Testis (tissue), 3 donors: ENCODE data around the gene EP400. TPM values are rescaled to one million over a fixed set of nuclear protein-coding genes. Genes with fewer than 3 reads are reported as not detected.

ENCODE experiments used
- DNase-seq: peaks from one replicate; pipeline ENCODE4 v3.0.0-alpha.2; 2019
- H3K27ac ChIP-seq, 2 donors: fragments of 200-600 bp; sonication (generic); one replicate each; pipeline ENCODE4 v1.5.1; 2019
- H3K27me3 ChIP-seq: fragments of 200-600 bp; sonication (generic); one replicate; pipeline ENCODE4 v1.5.1; 2019
- H3K36me3 ChIP-seq: fragments of 200-600 bp; sonication (generic); one replicate; pipeline ENCODE4 v1.5.1; 2017; ENCODE audit warnings: low read depth; ENCODE audit errors: missing control alignments
- H3K4me1 ChIP-seq: fragments of 200-600 bp; sonication (generic); one replicate; pipeline ENCODE4 v1.5.1; 2019
- H3K4me3 ChIP-seq, 2 donors: fragments of 200-600 bp; sonication (generic); one replicate each; pipeline ENCODE4 v1.5.1; 2017 to 2019
- H3K9me3 ChIP-seq: fragments of 200-600 bp; sonication (generic); one replicate; pipeline ENCODE4 v1.5.1; 2017
- POLR2A ChIP-seq: fragments of 450-650 bp; IDR thresholded peaks from one replicate; pipeline ENCODE4 v1.6.1; 2017; ENCODE audit warnings: antibody characterized with exemption, mild to moderate bottlenecking, moderate library complexity
- WGBS, 2 donors: methylation state at CpG; one replicate each; pipeline ENCODE4 v1.1.5; 2018; 5-methylcytosine and 5-hydroxymethylcytosine counted together
- intact Hi-C: fragments of 100-400 bp; cut with DNase I; formaldehyde crosslinking; loops from one replicate; pipeline ENCODE4 v1.15.1; 2023; ENCODE audit warnings: low total_unique reads
- polyA plus RNA-seq: library from polyadenylated mRNA; stranded (reverse); fragments of 350-450 nt; fragmentation: Illumina TruSeq; extraction: RNeasy Lipid Tissue Mini Kit (QIAGEN cat#74804); gene quantifications from one replicate; pipeline ENCODE4 v1.2.3, GENCODE V29; 2014; ENCODE audit warnings: low read depth, low replicate concordance; ENCODE audit not compliant: insufficient read depth
- total RNA-seq, 2 donors: library from RNA; depleted of rRNA; stranded (reverse); fragments of >200 nt; gene quantifications; one replicate each; pipeline ENCODE4 v1.2.3, GENCODE V29; 2016
- TF ChIP-seq, protein P1 (sequence below), 3 experiments: fragments of 450-650 bp in 2 of 3; fragments of 200-600 bp in 1 of 3; sonication (generic) in 1 of 3; IDR thresholded peaks; one replicate each; pipeline ENCODE4 v1.5.1; 2016 to 2019; ENCODE audit warnings: antibody characterized with exemption in 3 of 3, mild to moderate bottlenecking in 2 of 3, moderate library complexity in 1 of 3

Gene EP400
- total and polyA plus RNA-seq, 3 donors from 2014 or later, result 44.2 to 83.0 (median 69.4) TPM

GRCh38 chr12:132030367-132031038 is 80.8 kb downstream of the EP400 start:
- 91 to 94% methylated on average over 11 of the region's 11 CpGs for WGBS, 2 donors
- Histone ChIP-seq H3K27me3 (no peaks in the 10 kb centered on the region), H3K9me3 (no peaks in the 10 kb centered on the region), H3K27ac (no peak overlapping the region), H3K4me3 (no peak overlapping the region), H3K36me3 (no peaks in the 10 kb centered on the region), H3K4me1 (peaks cover 7% of the 10 kb centered on the region)
- TF ChIP-seq POLR2A, result no peak
- TF ChIP-seq, protein P1, sequence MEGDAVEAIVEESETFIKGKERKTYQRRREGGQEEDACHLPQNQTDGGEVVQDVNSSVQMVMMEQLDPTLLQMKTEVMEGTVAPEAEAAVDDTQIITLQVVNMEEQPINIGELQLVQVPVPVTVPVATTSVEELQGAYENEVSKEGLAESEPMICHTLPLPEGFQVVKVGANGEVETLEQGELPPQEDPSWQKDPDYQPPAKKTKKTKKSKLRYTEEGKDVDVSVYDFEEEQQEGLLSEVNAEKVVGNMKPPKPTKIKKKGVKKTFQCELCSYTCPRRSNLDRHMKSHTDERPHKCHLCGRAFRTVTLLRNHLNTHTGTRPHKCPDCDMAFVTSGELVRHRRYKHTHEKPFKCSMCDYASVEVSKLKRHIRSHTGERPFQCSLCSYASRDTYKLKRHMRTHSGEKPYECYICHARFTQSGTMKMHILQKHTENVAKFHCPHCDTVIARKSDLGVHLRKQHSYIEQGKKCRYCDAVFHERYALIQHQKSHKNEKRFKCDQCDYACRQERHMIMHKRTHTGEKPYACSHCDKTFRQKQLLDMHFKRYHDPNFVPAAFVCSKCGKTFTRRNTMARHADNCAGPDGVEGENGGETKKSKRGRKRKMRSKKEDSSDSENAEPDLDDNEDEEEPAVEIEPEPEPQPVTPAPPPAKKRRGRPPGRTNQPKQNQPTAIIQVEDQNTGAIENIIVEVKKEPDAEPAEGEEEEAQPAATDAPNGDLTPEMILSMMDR (IDR thresholded peaks at IDR 0.05), result no peak
- intact Hi-C loops, result no loop called here
- no peak for DNase-seq

GRCh38 chr12:132033627-132034026 is 83.9 kb downstream of the EP400 start:
- H3K27me3 ChIP-seq, result no peaks in the 10 kb centered on the region
- intact Hi-C loops, result no loop called here
- WGBS, 2 donors, result 91 to 95% methylated on average over 5 of the region's 5 CpGs
- no peaks in the 10 kb centered on the region for H3K9me3 ChIP-seq
- H3K36me3 ChIP-seq, result no peaks in the 10 kb centered on the region
- peaks cover 7% of the 10 kb centered on the region for H3K4me1 ChIP-seq
- no peak overlapping the region for H3K27ac ChIP-seq
- no peak for TF ChIP-seq POLR2A
- TF ChIP-seq, protein P1 (IDR thresholded peaks at IDR 0.05), result no peak
- no peak for DNase-seq
- no peak overlapping the region for H3K4me3 ChIP-seq

GRCh38 chr12:132036063-132036683 is 86.4 kb downstream of the EP400 start:
- Histone ChIP-seq H3K9me3 (no peaks in the 10 kb centered on the region), H3K4me1 (no peaks in the 10 kb centered on the region), H3K27ac (no peak overlapping the region), H3K4me3 (no peak overlapping the region), H3K36me3 (no peaks in the 10 kb centered on the region), H3K27me3 (no peaks in the 10 kb centered on the region)
- TF ChIP-seq, protein P1 (IDR thresholded peaks at IDR 0.05), result no peak
- no peak for TF ChIP-seq POLR2A
- DNase-seq, result no peak
- intact Hi-C loops, result no loop called here
- WGBS, 2 donors, result 92 to 93% methylated on average over 25 to 31 of the region's 31 CpGs

DNA sequence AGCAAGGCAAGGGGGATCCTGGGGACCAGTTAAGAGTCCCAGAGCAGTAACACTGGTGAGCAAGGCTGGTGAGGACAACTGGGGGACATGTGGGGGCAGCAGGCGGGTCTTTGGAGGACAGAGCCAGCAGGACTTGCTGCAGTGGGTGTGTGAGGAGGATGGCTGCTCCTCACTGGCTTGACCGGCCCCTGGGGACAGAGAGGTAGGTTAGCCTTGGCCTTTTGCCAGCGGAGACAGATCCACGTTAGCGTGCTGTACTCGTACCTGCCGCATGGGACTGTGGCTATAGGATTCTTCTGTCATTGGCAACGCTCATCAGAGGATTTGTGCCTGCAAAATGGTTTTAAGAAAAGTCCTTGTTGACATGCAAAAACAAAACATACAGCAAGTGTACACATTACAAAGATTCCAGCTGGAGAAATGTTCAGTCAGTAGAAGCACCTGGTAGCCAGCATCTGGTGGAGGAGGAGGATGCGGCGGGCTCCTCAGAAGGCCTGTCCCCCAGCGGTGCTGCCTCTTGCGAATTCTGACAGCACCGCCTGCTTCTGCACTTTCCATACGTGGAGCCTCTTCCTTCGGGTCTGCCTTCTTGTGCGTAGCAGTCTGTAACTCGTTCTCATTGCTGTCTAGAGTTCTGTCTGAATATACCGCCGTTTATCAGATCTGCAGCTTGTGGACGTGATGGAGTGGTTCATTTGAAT is 91.3 kb downstream of the EP400 start:
- DNase-seq, result no peak
- WGBS, 2 donors, result 86 to 91% methylated on average over 20 of the region's 20 CpGs
- TF ChIP-seq, protein P1 (IDR thresholded peaks at IDR 0.05), result no peak
- no peak for TF ChIP-seq POLR2A
- intact Hi-C loops, result no loop called here
- Histone ChIP-seq H3K27me3 (no peaks in the 10 kb centered on the region), H3K36me3 (no peaks in the 10 kb centered on the region), H3K4me3 (no peak overlapping the region), H3K27ac (no peak overlapping the region), H3K4me1 (no peaks in the 10 kb centered on the region), H3K9me3 (no peaks in the 10 kb centered on the region)
